ENCODE results near the gene RPS21.

DNA sequence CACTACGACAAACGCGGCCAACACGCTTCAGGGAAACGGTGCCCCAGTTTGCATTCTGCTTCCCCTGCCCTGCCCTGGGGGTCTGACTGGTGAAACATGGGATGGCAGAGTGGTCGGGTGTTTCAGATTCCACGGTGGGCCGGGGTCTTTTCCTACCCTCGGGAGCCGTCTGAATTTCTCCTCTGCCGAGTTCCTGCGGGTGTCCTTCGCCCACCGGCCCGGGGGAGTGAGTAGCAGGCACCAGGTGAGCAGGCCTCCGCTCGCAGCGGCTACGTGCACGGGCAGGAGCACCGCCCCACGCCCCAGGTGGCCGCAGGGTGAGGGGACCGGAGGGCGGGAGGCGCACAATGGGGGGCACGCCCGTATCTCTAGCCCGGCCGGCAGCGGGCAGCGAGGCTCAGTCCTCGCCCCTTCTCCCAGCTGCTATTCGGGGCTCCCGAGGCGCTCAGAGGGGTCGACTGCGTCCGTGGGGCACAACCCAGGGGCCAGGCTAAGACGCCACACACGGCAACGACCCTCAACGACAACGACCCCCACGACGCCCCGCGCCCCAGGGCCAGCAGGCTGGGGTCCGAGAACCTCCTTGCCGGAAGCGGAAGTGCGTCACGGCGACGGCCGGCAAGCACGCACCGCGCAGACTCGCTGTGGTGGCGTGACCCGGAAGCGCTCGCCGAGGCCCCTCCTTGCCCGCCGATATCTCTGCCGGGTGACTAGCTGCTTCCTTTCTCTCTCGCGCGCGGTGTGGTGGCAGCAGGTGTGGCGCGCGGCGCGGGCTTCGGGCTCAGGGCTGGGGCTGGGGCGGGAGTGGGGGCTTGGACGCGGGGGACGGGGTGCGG is at the start of gene RPS21:
- TF ChIP-seq, protein P1, sequence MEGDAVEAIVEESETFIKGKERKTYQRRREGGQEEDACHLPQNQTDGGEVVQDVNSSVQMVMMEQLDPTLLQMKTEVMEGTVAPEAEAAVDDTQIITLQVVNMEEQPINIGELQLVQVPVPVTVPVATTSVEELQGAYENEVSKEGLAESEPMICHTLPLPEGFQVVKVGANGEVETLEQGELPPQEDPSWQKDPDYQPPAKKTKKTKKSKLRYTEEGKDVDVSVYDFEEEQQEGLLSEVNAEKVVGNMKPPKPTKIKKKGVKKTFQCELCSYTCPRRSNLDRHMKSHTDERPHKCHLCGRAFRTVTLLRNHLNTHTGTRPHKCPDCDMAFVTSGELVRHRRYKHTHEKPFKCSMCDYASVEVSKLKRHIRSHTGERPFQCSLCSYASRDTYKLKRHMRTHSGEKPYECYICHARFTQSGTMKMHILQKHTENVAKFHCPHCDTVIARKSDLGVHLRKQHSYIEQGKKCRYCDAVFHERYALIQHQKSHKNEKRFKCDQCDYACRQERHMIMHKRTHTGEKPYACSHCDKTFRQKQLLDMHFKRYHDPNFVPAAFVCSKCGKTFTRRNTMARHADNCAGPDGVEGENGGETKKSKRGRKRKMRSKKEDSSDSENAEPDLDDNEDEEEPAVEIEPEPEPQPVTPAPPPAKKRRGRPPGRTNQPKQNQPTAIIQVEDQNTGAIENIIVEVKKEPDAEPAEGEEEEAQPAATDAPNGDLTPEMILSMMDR (IDR thresholded peaks at IDR 0.05; ENCODE audit: insufficient read depth, low read length), result no peak
- TF ChIP-seq POLR2AphosphoS5 (IDR thresholded peaks at IDR 0.05; ENCODE audit: low read depth) (peak; percentile 91), GABPA (IDR thresholded peaks at IDR 0.05; ENCODE audit: low read depth) (peak; percentile 95), SPI1 (IDR thresholded peaks at IDR 0.05; ENCODE audit: borderline replicate concordance, low read depth) (peak; percentile 73; the same call in 1 of the 2 replicates)
- TF ChIP-seq, protein P2, sequence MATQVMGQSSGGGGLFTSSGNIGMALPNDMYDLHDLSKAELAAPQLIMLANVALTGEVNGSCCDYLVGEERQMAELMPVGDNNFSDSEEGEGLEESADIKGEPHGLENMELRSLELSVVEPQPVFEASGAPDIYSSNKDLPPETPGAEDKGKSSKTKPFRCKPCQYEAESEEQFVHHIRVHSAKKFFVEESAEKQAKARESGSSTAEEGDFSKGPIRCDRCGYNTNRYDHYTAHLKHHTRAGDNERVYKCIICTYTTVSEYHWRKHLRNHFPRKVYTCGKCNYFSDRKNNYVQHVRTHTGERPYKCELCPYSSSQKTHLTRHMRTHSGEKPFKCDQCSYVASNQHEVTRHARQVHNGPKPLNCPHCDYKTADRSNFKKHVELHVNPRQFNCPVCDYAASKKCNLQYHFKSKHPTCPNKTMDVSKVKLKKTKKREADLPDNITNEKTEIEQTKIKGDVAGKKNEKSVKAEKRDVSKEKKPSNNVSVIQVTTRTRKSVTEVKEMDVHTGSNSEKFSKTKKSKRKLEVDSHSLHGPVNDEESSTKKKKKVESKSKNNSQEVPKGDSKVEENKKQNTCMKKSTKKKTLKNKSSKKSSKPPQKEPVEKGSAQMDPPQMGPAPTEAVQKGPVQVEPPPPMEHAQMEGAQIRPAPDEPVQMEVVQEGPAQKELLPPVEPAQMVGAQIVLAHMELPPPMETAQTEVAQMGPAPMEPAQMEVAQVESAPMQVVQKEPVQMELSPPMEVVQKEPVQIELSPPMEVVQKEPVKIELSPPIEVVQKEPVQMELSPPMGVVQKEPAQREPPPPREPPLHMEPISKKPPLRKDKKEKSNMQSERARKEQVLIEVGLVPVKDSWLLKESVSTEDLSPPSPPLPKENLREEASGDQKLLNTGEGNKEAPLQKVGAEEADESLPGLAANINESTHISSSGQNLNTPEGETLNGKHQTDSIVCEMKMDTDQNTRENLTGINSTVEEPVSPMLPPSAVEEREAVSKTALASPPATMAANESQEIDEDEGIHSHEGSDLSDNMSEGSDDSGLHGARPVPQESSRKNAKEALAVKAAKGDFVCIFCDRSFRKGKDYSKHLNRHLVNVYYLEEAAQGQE (IDR thresholded peaks at IDR 0.05; ENCODE audit: insufficient replicate concordance, low read depth), result peak; percentile 11
